H1 (cell line): ENCODE results near the gene PANX2. TPM values are rescaled to one million over a fixed set of nuclear protein-coding genes. Genes with fewer than 3 reads are reported as not detected.

Experiments used
- CTCF ChIA-PET: fragments of 300-600 bp; sonication (Branson Sonifier 250); formaldehyde crosslinking; loops from one replicate; lab custom pipeline; 2021; ENCODE audit not compliant: partially characterized antibody; lab: Charles Lee
- POLR2A ChIA-PET: fragments of 300-600 bp; sonication (Branson Sonifier 250); formaldehyde crosslinking; loops from one replicate; lab custom pipeline; 2021; ENCODE audit warnings: inconsistent platforms; ENCODE audit not compliant: partially characterized antibody; lab: Charles Lee
- DNase-seq, 2 experiments: peaks; one replicate each; pipeline versions ENCODE4 v3.0.0 to v3.0.0-alpha.2; 2010 to 2022; ENCODE audit warnings: low spot score in 2 of 2, low read depth in 1 of 2, mixed read lengths in 1 of 2
- FAIRE-seq: peaks from 2 replicates; lab custom pipeline; 2011; peaks lifted over from hg19 to GRCh38; lab: Jason Lieb, UNC
- H2AFZ ChIP-seq: 2 replicates; pipeline ENCODE4 v1.8.1; 2012; ENCODE audit warnings: low read length, inconsistent platforms
- H2AK5ac ChIP-seq: 2 replicates; pipeline ENCODE4 v1.6.1; 2013; ENCODE audit warnings: low read depth, low read length
- H2BK120ac ChIP-seq: replicated peaks from 2 replicates; pipeline ENCODE3; 2013; ENCODE audit warnings: low read depth, low read length, inconsistent platforms
- H2BK12ac ChIP-seq: 2 replicates; pipeline ENCODE4 v1.6.1; 2013; ENCODE audit warnings: low read depth, low read length
- H2BK15ac ChIP-seq: 2 replicates; pipeline ENCODE4 v1.6.1; 2013; ENCODE audit warnings: low read length
- H2BK20ac ChIP-seq: 2 replicates; pipeline ENCODE4 v1.6.1; 2013; ENCODE audit warnings: low read length
- H2BK5ac ChIP-seq: 2 replicates; pipeline ENCODE4 v1.6.1; 2013; ENCODE audit warnings: low read depth, low read length
- H3K14ac ChIP-seq: 2 replicates; pipeline ENCODE4 v1.6.1; 2013; ENCODE audit warnings: inconsistent platforms; ENCODE audit not compliant: insufficient read length
- H3K18ac ChIP-seq: 2 replicates; pipeline ENCODE4 v1.6.1; 2013; ENCODE audit warnings: low read length; ENCODE audit errors: extremely low read depth
- H3K23ac ChIP-seq: 2 replicates; pipeline ENCODE4 v1.6.1; 2013; ENCODE audit warnings: inconsistent platforms; ENCODE audit not compliant: insufficient read length
- H3K23me2 ChIP-seq: 2 replicates; pipeline ENCODE4 v1.6.1; 2013; ENCODE audit warnings: low read depth, low read length
- H3K27ac ChIP-seq: 2 replicates; pipeline ENCODE4 v1.6.1; 2011; ENCODE audit warnings: low read depth, low read length, inconsistent platforms
- H3K27me3 ChIP-seq, 4 experiments: replicated peaks in 1 of 4; 1 replicate in 1 of 4; 2 replicates in 3 of 4; pipeline versions ENCODE4 v1.6.1 to v1.8.1; 2011 to 2013; ENCODE audit warnings: low read length in 3 of 4, mild to moderate bottlenecking in 3 of 4, inconsistent platforms in 2 of 4, mixed read lengths in 2 of 4, moderate library complexity in 1 of 4; ENCODE audit not compliant: control insufficient read depth in 3 of 4, insufficient read depth in 3 of 4; ENCODE audit errors: extremely low read depth in 1 of 4
- H3K36me3 ChIP-seq, 4 experiments: 2 replicates each; pipeline versions ENCODE4 v1.6.1 to v1.8.1; 2011 to 2013; ENCODE audit warnings: mild to moderate bottlenecking in 4 of 4, low read length in 3 of 4, moderate library complexity in 2 of 4, control low read depth in 1 of 4, inconsistent platforms in 1 of 4; ENCODE audit not compliant: insufficient read depth in 4 of 4, control insufficient read depth in 2 of 4
- H3K4ac ChIP-seq: replicated peaks from 2 replicates; pipeline ENCODE3; 2013; ENCODE audit warnings: low read length, low read depth, mixed read lengths, inconsistent platforms; ENCODE audit not compliant: insufficient read length
- H3K4me1 ChIP-seq, 4 experiments: replicated peaks in 1 of 4; 1 replicate in 1 of 4; 2 replicates in 3 of 4; pipeline versions ENCODE4 v1.6.1 to v1.8.1; 2011 to 2013; ENCODE audit warnings: low read length in 3 of 4, inconsistent platforms in 2 of 4, mixed read lengths in 1 of 4; ENCODE audit not compliant: insufficient read depth in 4 of 4, control insufficient read depth in 3 of 4
- H3K4me2 ChIP-seq, 2 experiments: 2 replicates each; pipeline versions ENCODE4 v1.6.1 to v1.8.1; 2011 to 2013; ENCODE audit warnings: low read depth in 2 of 2, low read length in 2 of 2, control low read depth in 1 of 2, inconsistent platforms in 1 of 2, mild to moderate bottlenecking in 1 of 2; ENCODE audit not compliant: insufficient read depth in 1 of 2
- H3K4me3 ChIP-seq, 4 experiments: fragments of 200-600, 300-600 bp in 1 of 4; sonication (generic), shearing (Covaris generic), sonication (Bioruptor Twin) in 1 of 4; 2 replicates each; pipeline versions ENCODE4 v1.5.1 to v1.8.1; 2011 to 2016; ENCODE audit warnings: low read length in 4 of 4, low read depth in 3 of 4, control low read depth in 2 of 4, inconsistent platforms in 2 of 4, mild to moderate bottlenecking in 2 of 4, mixed read lengths in 1 of 4, moderate library complexity in 1 of 4; ENCODE audit not compliant: insufficient read depth in 2 of 4; ENCODE audit errors: extremely low read depth in 1 of 4
- H3K56ac ChIP-seq: replicated peaks from 2 replicates; pipeline ENCODE3; 2013; ENCODE audit warnings: low read depth, mild to moderate bottlenecking, mixed read lengths, low read length, inconsistent platforms; ENCODE audit not compliant: insufficient read length
- H3K79me1 ChIP-seq: 2 replicates; pipeline ENCODE4 v1.6.1; 2013; ENCODE audit warnings: low read depth, low read length, control low read depth
- H3K79me2 ChIP-seq, 2 experiments: 2 replicates each; pipeline versions ENCODE4 v1.6.1 to v1.8.1; 2012 to 2013; ENCODE audit warnings: low read length in 2 of 2, mild to moderate bottlenecking in 2 of 2, inconsistent platforms in 1 of 2; ENCODE audit not compliant: insufficient read depth in 2 of 2, control insufficient read depth in 1 of 2
- H3K9ac ChIP-seq, 4 experiments: replicated peaks in 1 of 4; 1 replicate in 1 of 4; 2 replicates in 3 of 4; pipeline versions ENCODE4 v1.6.1 to v1.8.1; 2011 to 2013; ENCODE audit warnings: low read depth in 3 of 4, low read length in 3 of 4, control low read depth in 2 of 4, mild to moderate bottlenecking in 2 of 4, moderate library complexity in 2 of 4, inconsistent platforms in 1 of 4; ENCODE audit errors: extremely low read depth in 1 of 4
- H3K9me3 ChIP-seq, 2 experiments: 2 replicates each; pipeline versions ENCODE4 v1.6.1 to v1.8.1; 2012 to 2013; ENCODE audit warnings: mild to moderate bottlenecking in 2 of 2, moderate library complexity in 2 of 2, control low read depth in 1 of 2, inconsistent platforms in 1 of 2, low read depth in 1 of 2, low read length in 1 of 2, mixed read lengths in 1 of 2; ENCODE audit not compliant: insufficient read depth in 2 of 2
- H4K20me1 ChIP-seq, 2 experiments: replicated peaks in 1 of 2; 2 replicates each; pipeline versions ENCODE3 to v1.8.1; 2011 to 2013; ENCODE audit warnings: inconsistent platforms in 2 of 2, low read length in 2 of 2, mild to moderate bottlenecking in 1 of 2; ENCODE audit not compliant: insufficient read depth in 2 of 2, control insufficient read depth in 1 of 2
- H4K5ac ChIP-seq: 2 replicates; pipeline ENCODE4 v1.6.1; 2013; ENCODE audit warnings: low read length, low read depth, mixed read lengths, inconsistent platforms; ENCODE audit not compliant: insufficient read length
- H4K8ac ChIP-seq: 2 replicates; pipeline ENCODE4 v1.8.0; 2013; ENCODE audit warnings: mild to moderate bottlenecking, moderate library complexity, low read length, inconsistent platforms; ENCODE audit not compliant: insufficient read depth; ENCODE audit errors: extremely low read depth
- H4K91ac ChIP-seq: replicated peaks from 2 replicates; pipeline ENCODE3; 2013; ENCODE audit warnings: low read length, mixed read lengths, inconsistent platforms; ENCODE audit not compliant: insufficient read length
- EZH2 ChIP-seq: fragments of 200-600 bp; sonication (generic); IDR thresholded peaks from 2 replicates; pipeline ENCODE4 v1.7.1; 2012; ENCODE audit warnings: low read depth, mild to moderate bottlenecking, moderate library complexity, low read length, inconsistent platforms; ENCODE audit not compliant: severe bottlenecking
- SRF ChIP-seq: IDR thresholded peaks from 2 replicates; pipeline ENCODE4 v1.6.1; 2011; ENCODE audit warnings: mild to moderate bottlenecking, low read depth, low read length, moderate library complexity
- SUZ12 ChIP-seq: fragments of 200-600 bp; sonication (generic); IDR thresholded peaks from 2 replicates; pipeline ENCODE4 v1.6.1; 2012; ENCODE audit warnings: mild to moderate bottlenecking, inconsistent platforms, low read length, moderate library complexity, mixed read lengths
- TAF1 ChIP-seq: IDR thresholded peaks from 2 replicates; pipeline ENCODE4 v1.6.1; 2011; ENCODE audit warnings: mild to moderate bottlenecking, low read depth, low read length
- WGBS, 2 experiments: shearing (Covaris generic) in 1 of 2; methylation state at CpG; one replicate each; pipeline versions ENCODE4 v1.1.6 to v1.1.7; 2013 to 2015; ENCODE audit warnings: low lambda C conversion rate in 2 of 2, mixed read lengths in 2 of 2, inconsistent platforms in 1 of 2, low coverage in 1 of 2, missing lambda C conversion rate in 1 of 2; ENCODE audit not compliant: insufficient replicate concordance in 2 of 2, insufficient coverage in 1 of 2, insufficient read length in 1 of 2; ENCODE audit errors: extremely low coverage in 1 of 2, missing lambda C conversion rate in 1 of 2; 5-methylcytosine and 5-hydroxymethylcytosine counted together
- polyA plus RNA-seq, 7 experiments: library from polyadenylated mRNA; depleted of rRNA in 3 of 7; stranded (reverse) in 5 of 7; unstranded in 2 of 7; fragments of >200 nt in 5 of 7; fragments of 200-250 nt in 2 of 7; gene quantifications; 1 replicate in 5 of 7; 2 replicates in 1 of 7; 4 replicates in 1 of 7; pipeline versions ENCODE4 v1.2.1 to v1.2.3, GENCODE V29; 2011 to 2013; ENCODE audit warnings: missing spikeins in 2 of 7, mixed read lengths in 2 of 7
- total RNA-seq: library from RNA; stranded (reverse); fragmentation: NEBNext Ultra II Directional; extraction: Animal tissue kit (Norgen Biotek cat#: 25700); gene quantifications from 2 replicates; pipeline ENCODE4 v1.2.1, GENCODE V29; 2021
- TF ChIP-seq, protein P1 (sequence below): IDR thresholded peaks from 2 replicates; pipeline ENCODE4 v1.6.1; 2011; ENCODE audit warnings: low read length, improper control_type of control experiment

PANX2 gene
- total and polyA plus RNA-seq, 2 of the 8 experiments (the other 6 are each of a cell fraction or from before 2014, with no cell fraction given) = 3.5 to 5.0 TPM

DNA sequence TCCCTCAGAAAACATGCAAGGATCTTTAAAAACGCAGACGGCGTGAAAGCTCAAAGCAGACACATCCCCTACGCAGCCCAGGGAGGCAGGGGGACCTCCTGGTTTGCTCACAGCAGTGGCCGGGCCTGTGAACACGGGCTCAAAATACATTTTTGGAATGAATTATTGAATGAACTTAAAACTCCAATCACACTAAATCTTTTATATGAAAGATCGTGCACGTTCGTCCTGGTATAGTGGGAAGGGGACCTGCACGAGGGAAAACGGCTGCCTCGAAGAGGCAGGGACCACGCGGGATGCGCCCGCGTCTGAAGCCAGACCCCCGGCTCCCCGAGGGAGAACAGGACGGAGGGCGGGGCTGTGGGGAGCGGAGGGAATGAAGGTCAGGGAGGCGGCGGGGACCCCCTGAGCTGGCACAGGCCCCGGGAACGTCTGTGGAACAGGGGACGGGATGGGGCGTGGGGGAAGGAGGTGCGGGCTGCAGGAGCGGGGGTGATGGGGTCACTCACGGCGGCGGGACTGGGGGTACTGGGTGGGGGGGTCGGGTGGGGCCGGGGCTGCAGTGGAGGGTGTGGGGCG lies 1.3 kb upstream of the PANX2 start:
- CTCF ChIA-PET = interaction anchor here (0.8 to 1.4 kb wide), 3 partner anchors 20 to 130 kb away, joined by 3 to 4 read pairs (median 4); no protein-coding TSS in a partner anchor
- H2AFZ ChIP-seq = no peak overlapping the region

More for the DNA sequence above, 1.3 kb upstream of the PANX2 start:
- peaks cover 0 to 7% of the 10 kb centered on the region in 2 experiments; a peak in 1 of 4 replicates for H3K9me3 ChIP-seq
- H3K4me2 ChIP-seq = peak overlapping the region; percentile 45 to 76; a peak in 3 of 4 replicates
- H3K56ac ChIP-seq = no peak overlapping the region
- FAIRE-seq (no peak), DNase-seq (no peak)
- H3K23me2 ChIP-seq = peaks cover 5% of the 10 kb centered on the region; the same call in 1 of the 2 replicates
- H3K79me1 ChIP-seq = no peaks in the 10 kb centered on the region
- H3K4me3 ChIP-seq = peak overlapping the region in 3 of 4 experiments; percentile 27 to 55 (median 52); a peak in 5 of 8 replicates
- 36% methylated on average over 25 of the region's 36 CpGs; no CpG with 5 or more reads in 1 of the 2 experiments for WGBS, 2 experiments
- no peak overlapping the region for H2BK20ac ChIP-seq
- peaks cover 0 to 3% of the 10 kb centered on the region in 2 experiments for H4K20me1 ChIP-seq
- no peaks in the 10 kb centered on the region for H3K36me3 ChIP-seq
- peaks cover 0 to 9% (median 0%) of the 10 kb centered on the region in 4 experiments; a peak in 2 of 7 replicates for H3K4me1 ChIP-seq
- H3K79me2 ChIP-seq = no peaks in the 10 kb centered on the region
- H4K5ac ChIP-seq = no peak overlapping the region
- no peak overlapping the region for H2BK120ac ChIP-seq
- no peak overlapping the region for H4K91ac ChIP-seq
- no peak overlapping the region for H3K27ac ChIP-seq
- H3K18ac ChIP-seq = no peak overlapping the region
- H2BK15ac ChIP-seq = no peak overlapping the region
- H3K23ac ChIP-seq = no peak overlapping the region
- H3K14ac ChIP-seq = no peak overlapping the region
- H4K8ac ChIP-seq = no peak overlapping the region
- peaks cover 4 to 25% (median 16%) of the 10 kb centered on the region in 4 experiments for H3K27me3 ChIP-seq
- TF ChIP-seq TAF1 (no peak), EZH2 (peak; percentile 49), SUZ12 (peak; percentile 41; the same call in 1 of the 2 replicates), SRF (no peak)
- TF ChIP-seq, protein P1, sequence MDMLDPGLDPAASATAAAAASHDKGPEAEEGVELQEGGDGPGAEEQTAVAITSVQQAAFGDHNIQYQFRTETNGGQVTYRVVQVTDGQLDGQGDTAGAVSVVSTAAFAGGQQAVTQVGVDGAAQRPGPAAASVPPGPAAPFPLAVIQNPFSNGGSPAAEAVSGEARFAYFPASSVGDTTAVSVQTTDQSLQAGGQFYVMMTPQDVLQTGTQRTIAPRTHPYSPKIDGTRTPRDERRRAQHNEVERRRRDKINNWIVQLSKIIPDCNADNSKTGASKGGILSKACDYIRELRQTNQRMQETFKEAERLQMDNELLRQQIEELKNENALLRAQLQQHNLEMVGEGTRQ = no peak
- H3K4ac ChIP-seq = peak overlapping the region; percentile 84
- POLR2A ChIA-PET = interaction anchor here (0.7 kb wide), 1 partner anchor 15 kb away, joined by 3 read pairs; no protein-coding TSS in a partner anchor
- no peak overlapping the region for H2AK5ac ChIP-seq
- H2BK5ac ChIP-seq = no peak overlapping the region
- no peak overlapping the region for H2BK12ac ChIP-seq
- H3K9ac ChIP-seq = no peak overlapping the region
